Renal cortical epithelial cell (primary cell): ENCODE measurements around the gene TEX13D. TPM values are rescaled to one million over a fixed set of nuclear protein-coding genes. Genes with fewer than 3 reads are reported as not detected.

Experiments
- DNase-seq: peaks from one replicate; pipeline ENCODE4 v3.0.0-alpha.2; 2011; ENCODE audit warnings: low read depth
- total RNA-seq: library from RNA; depleted of rRNA; stranded (reverse); fragments of >200 nt; gene quantifications from 2 replicates; pipeline ENCODE4 v1.2.3, GENCODE V29; 2014

Gene TEX13D
- total RNA-seq, 1 donor from 2014 or later: not detected

DNA sequence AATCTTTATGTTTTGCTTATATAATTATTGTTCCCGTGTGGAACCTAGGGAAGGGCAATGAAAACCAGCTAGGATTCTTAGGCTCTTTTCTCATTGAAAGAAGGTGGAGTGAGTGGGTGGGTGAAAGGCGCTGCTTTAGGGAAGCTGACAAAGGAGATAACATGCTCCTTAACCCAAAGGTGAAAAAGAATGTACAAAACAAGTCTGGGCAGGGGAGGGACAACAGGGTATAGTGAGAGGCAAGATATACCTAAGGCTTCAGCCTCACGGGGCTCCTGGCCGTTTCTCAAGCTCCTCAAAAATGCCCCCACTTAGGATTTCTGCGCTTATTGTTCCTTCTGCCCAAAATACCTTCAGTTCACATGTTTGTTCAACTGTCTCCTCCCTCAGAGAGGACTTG is 15.7 kb downstream of the TEX13D start:
- no peak for DNase-seq

- DNase-seq: no peak
Observed at GRCh38 chrX:124348885-124349453, 16.5 kb downstream of the TEX13D start.

GRCh38 chrX:124354648-124355047 is 22.2 kb downstream of the TEX13D start:
- DNase-seq: no peak

- DNase-seq: no peak
Observed at GRCh38 chrX:124358800-124359383, 26.4 kb downstream of the TEX13D start.

DNA sequence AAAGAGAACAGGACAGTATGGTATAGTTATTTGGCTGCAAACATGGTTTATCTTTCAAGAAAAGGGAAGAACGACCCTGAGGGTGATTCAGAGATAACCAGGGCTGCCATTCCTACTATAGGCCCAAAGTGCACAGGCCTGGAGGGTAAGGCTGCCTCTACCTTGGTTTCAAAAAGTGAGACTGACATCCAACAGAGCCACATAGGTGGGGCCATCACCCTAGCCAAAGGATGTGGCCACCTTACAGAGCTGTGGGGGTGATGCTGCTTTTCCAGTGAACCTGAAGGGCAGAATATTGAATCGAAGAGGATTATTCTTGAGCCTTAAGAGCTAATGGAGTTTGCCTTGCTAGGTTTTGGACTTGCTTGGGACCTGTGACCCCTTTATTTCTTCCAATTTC is 29.6 kb downstream of the TEX13D start:
- DNase-seq: no peak

GRCh38 chrX:124362761-124363160 is 30.3 kb downstream of the TEX13D start:
- no peak for DNase-seq

- no peak for DNase-seq
Observed at GRCh38 chrX:124369722-124370121, 37.3 kb downstream of the TEX13D start.

- DNase-seq: no peak
Observed at GRCh38 chrX:124373348-124373747, 40.9 kb downstream of the TEX13D start.

- DNase-seq: no peak
Observed at GRCh38 chrX:124378643-124379042, 46.2 kb downstream of the TEX13D start.

- no peak for DNase-seq
Observed at GRCh38 chrX:124383354-124383753, 50.9 kb downstream of the TEX13D start.

DNA sequence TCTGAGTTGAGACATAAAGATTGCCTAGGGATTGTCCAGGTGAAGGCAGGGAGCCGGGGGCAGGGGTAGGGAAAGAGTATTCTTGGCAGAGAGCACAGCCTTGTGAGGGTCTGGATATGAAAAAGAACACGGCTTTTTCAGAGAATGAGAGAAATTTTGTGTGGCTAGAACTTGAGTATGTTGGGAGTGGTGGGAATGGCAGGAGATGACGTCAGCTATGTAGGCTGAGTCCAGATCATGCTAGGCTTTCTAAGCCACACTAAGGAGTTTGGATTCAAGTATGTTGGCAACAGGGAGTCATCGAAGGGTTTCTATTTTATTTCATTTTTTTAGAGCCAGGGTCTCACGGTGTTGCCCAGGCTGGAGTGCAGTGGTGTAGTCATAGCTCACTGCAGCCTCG is 53.9 kb downstream of the TEX13D start:
- DNase-seq: no peak

Other genes with a start within 250 kb of the TEX13D start
- gene SH2D1A, start 13.9 kb downstream of the TEX13D start, total RNA-seq: not detected in 2 replicates